ENCODE results near the gene SHB.

SHB gene

GRCh38 chr9:38059233-38059936 is 9.6 kb downstream of the SHB start:
- POLR2A ChIA-PET = no interaction called here
- CTCF ChIA-PET = interaction anchor here (1.7 kb wide), 1 partner anchor 29 kb away, joined by 4 read pairs; no protein-coding TSS in a partner anchor
- no peak for DNase-seq (ENCODE audit: extremely low spot score)
- TF ChIP-seq LEF1 (IDR thresholded peaks at IDR 0.05; ENCODE audit: borderline replicate concordance) = no peak
- TF ChIP-seq ARNT (IDR thresholded peaks at IDR 0.05) = no peak
- no peak for TF ChIP-seq CTBP1 (IDR thresholded peaks at IDR 0.05; ENCODE audit: borderline replicate concordance)
- TF ChIP-seq FOXA1 (IDR thresholded peaks at IDR 0.05) = no peak
- no peak for TF ChIP-seq ZNF384 (IDR thresholded peaks at IDR 0.05)
- no peak for TF ChIP-seq ELF4 (IDR thresholded peaks at IDR 0.05)
- no peak for TF ChIP-seq TARDBP (IDR thresholded peaks at IDR 0.05)
- no peak for TF ChIP-seq HDGF (IDR thresholded peaks at IDR 0.05; ENCODE audit: borderline replicate concordance)
- TF ChIP-seq PKNOX1 (IDR thresholded peaks at IDR 0.05) = no peak
- TF ChIP-seq SP1 (IDR thresholded peaks at IDR 0.05) = no peak
- TF ChIP-seq L3MBTL2 (conservative IDR thresholded peaks at IDR 0.05) = no peak

GRCh38 chr9:38058452-38059232 is 10.4 kb downstream of the SHB start:
- no peak for DNase-seq (ENCODE audit: extremely low spot score)
- TF ChIP-seq ZNF384 (IDR thresholded peaks at IDR 0.05) = no peak
- TF ChIP-seq LEF1 (IDR thresholded peaks at IDR 0.05; ENCODE audit: borderline replicate concordance) = no peak
- no peak for TF ChIP-seq TARDBP (IDR thresholded peaks at IDR 0.05)
- no peak for TF ChIP-seq ARNT (IDR thresholded peaks at IDR 0.05)
- no peak for TF ChIP-seq ELF4 (IDR thresholded peaks at IDR 0.05)
- no peak for TF ChIP-seq FOXK2 (IDR thresholded peaks at IDR 0.05)
- TF ChIP-seq FOXA1 (IDR thresholded peaks at IDR 0.05) = no peak
- TF ChIP-seq BHLHE40 (IDR thresholded peaks at IDR 0.05; ENCODE audit: borderline replicate concordance) = no peak
- TF ChIP-seq SUZ12 (IDR thresholded peaks at IDR 0.05) = no peak
- TF ChIP-seq FOXM1 (IDR thresholded peaks at IDR 0.05; ENCODE audit: borderline replicate concordance) = no peak
- no peak for TF ChIP-seq NFRKB (IDR thresholded peaks at IDR 0.05)
- no peak for TF ChIP-seq SP1 (IDR thresholded peaks at IDR 0.05)
- no peak for TF ChIP-seq HDGF (IDR thresholded peaks at IDR 0.05; ENCODE audit: borderline replicate concordance)
- no peak for TF ChIP-seq CTBP1 (IDR thresholded peaks at IDR 0.05; ENCODE audit: borderline replicate concordance)
- POLR2A ChIA-PET = no interaction called here
- CTCF ChIA-PET = no interaction called here

- POLR2A ChIA-PET = no interaction called here
- DNase-seq (ENCODE audit: extremely low spot score) = no peak
- TF ChIP-seq LEF1 (IDR thresholded peaks at IDR 0.05; ENCODE audit: borderline replicate concordance) (no peak), PKNOX1 (IDR thresholded peaks at IDR 0.05) (no peak), CTBP1 (IDR thresholded peaks at IDR 0.05; ENCODE audit: borderline replicate concordance) (no peak)
- CTCF ChIA-PET = no interaction called here
Observed at GRCh38 chr9:38057416-38058195, 11.4 kb downstream of the SHB start.

- POLR2A ChIA-PET = no interaction called here
- CTCF ChIA-PET = no interaction called here
- TF ChIP-seq TARDBP (IDR thresholded peaks at IDR 0.05) = no peak
- TF ChIP-seq ARNT (IDR thresholded peaks at IDR 0.05) = no peak
- TF ChIP-seq ZNF384 (IDR thresholded peaks at IDR 0.05) = no peak
- no peak for TF ChIP-seq NFRKB (IDR thresholded peaks at IDR 0.05)
- TF ChIP-seq L3MBTL2 (conservative IDR thresholded peaks at IDR 0.05) = no peak
- TF ChIP-seq LEF1 (IDR thresholded peaks at IDR 0.05; ENCODE audit: borderline replicate concordance) = no peak
- no peak for TF ChIP-seq FOXM1 (IDR thresholded peaks at IDR 0.05; ENCODE audit: borderline replicate concordance)
- no peak for TF ChIP-seq CTBP1 (IDR thresholded peaks at IDR 0.05; ENCODE audit: borderline replicate concordance)
- no peak for TF ChIP-seq SUZ12 (IDR thresholded peaks at IDR 0.05)
- TF ChIP-seq HDGF (IDR thresholded peaks at IDR 0.05; ENCODE audit: borderline replicate concordance) = no peak
- no peak for TF ChIP-seq ELF4 (IDR thresholded peaks at IDR 0.05)
- no peak for TF ChIP-seq BHLHE40 (IDR thresholded peaks at IDR 0.05; ENCODE audit: borderline replicate concordance)
- no peak for TF ChIP-seq FOXA1 (IDR thresholded peaks at IDR 0.05)
- TF ChIP-seq SP1 (IDR thresholded peaks at IDR 0.05) = no peak
- TF ChIP-seq PKNOX1 (IDR thresholded peaks at IDR 0.05) = no peak
- no peak for TF ChIP-seq FOXK2 (IDR thresholded peaks at IDR 0.05)
- no peak for DNase-seq (ENCODE audit: extremely low spot score)
Observed at GRCh38 chr9:38054653-38055052, 14.4 kb downstream of the SHB start.

GRCh38 chr9:38053697-38054461 is 15.1 kb downstream of the SHB start:
- no peak for DNase-seq (ENCODE audit: extremely low spot score)
- no peak for TF ChIP-seq TARDBP (IDR thresholded peaks at IDR 0.05)
- TF ChIP-seq HDGF (IDR thresholded peaks at IDR 0.05; ENCODE audit: borderline replicate concordance) = no peak
- TF ChIP-seq BHLHE40 (IDR thresholded peaks at IDR 0.05; ENCODE audit: borderline replicate concordance) = no peak
- no peak for TF ChIP-seq ZNF384 (IDR thresholded peaks at IDR 0.05)
- no peak for TF ChIP-seq LEF1 (IDR thresholded peaks at IDR 0.05; ENCODE audit: borderline replicate concordance)
- no peak for TF ChIP-seq SP1 (IDR thresholded peaks at IDR 0.05)
- no peak for TF ChIP-seq FOXK2 (IDR thresholded peaks at IDR 0.05)
- TF ChIP-seq FOXA1 (IDR thresholded peaks at IDR 0.05) = no peak
- no peak for TF ChIP-seq SUZ12 (IDR thresholded peaks at IDR 0.05)
- TF ChIP-seq ARNT (IDR thresholded peaks at IDR 0.05) = no peak
- ChIA-PET CTCF (no interaction called here), POLR2A (no interaction called here)
